ENCODE data around the gene CDK5.
"Not testable (repeated sequence)": the region's sequence is repeated elsewhere in the genome, so short reads cannot be mapped to it uniquely, and the experiment has no call there.

Gene CDK5

DNA sequence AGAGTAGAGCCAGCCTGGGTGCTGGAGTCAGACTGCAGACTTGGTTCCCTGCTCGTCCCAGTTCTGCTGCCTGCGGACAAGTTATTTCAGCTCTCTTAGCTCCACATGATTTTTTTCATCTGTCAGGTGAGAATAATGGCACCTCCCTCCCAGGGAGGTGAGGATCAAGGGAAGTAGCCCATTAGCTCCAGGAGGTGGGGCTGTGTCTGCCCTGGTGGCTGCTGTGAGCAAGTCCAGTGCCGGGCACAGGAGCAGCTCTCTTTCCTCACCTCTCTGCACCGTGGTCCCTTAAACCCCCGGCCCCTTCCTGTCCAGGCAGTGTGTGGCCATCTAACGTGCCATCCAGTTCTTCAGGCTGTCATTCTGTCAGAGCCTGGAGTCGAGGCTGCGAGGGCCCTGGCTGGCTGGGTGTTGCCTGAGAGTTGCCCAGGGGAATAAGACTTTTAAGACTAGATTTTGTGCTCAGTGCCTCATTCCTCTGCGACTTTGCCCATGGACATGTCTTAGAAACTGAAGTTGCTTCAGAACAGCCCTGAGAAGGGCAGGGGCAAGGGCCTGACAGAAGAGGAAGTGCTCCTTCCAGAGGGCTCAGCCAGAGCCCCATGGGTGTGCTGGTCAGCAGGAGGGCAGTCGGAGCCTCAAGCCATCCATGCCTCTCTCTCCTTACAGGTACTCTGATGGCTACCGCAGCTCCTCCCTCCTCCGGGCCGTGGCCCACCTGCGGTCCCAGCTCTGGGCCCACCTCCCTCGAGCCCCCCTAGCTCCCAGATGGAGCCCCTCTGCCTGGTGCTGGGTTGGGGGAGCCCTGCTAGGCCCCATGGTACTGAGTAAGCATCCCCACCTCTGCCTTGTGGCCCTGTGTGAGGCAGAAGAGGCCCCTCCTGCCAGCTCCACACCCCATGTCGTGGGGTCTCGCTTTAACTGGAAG is 24.5 kb downstream of the CDK5 start:
- no peak for DNase-seq

GRCh38 chr7:151031011-151031410 is 26.7 kb downstream of the CDK5 start:
- DNase-seq: no peak

DNA sequence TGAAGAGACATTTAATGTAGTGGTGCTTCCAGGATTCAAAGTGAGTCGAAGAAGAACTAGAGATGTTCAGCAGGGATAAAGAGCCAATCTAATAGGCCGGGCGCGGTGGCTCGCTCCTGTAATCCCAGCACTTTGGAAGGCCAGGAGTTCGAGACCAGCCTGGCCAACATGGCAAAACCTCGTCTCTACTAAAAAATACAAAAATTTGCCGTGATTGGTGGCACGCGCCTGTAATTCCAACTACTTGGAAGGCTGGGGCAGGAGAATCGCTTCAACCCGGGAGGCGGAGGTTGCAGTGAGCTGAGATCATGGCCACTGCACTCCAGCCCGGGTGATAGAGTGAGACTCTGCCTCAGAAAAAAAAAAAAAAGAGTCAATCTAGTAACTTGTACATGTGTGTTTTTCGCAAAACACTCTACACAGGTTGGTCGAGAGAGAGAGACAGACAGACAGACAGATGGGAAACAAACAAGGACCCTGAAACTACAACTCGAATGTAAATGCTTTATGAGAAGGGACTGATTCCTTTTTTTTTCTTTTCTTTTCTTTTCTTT is 28.7 kb downstream of the CDK5 start:
- DNase-seq: no peak

GRCh38 chr7:151028131-151028947 is 29.4 kb downstream of the CDK5 start, which contains the start of gene ABCB8:
Gene ABCB8, plus strand, starts transcription at chr7:151028450. Its CDS starts 66 bp downstream, at chr7:151028516.
- peak; percentile 98 for DNase-seq

DNA sequence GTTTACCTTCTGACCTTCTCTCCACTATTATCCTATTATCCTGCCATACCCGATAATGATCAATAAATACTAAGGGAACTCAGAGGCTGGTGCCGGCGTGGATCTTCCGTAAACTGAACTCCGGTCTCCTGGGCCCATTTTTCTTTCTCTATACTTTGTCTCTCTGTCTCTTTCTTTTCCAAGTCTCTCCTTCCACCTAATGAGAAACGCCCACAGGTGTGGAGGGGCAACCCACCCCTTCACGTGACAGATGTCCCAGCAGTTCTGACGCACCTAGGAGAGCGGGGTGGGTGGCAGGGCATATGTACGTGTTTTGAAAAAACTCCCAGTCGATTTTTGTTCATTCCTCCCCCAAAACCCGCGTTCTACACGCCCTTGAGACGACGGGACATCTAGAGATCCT is 30.0 kb downstream of the CDK5 start:
- DNase-seq: not testable (repeated sequence)

DNA sequence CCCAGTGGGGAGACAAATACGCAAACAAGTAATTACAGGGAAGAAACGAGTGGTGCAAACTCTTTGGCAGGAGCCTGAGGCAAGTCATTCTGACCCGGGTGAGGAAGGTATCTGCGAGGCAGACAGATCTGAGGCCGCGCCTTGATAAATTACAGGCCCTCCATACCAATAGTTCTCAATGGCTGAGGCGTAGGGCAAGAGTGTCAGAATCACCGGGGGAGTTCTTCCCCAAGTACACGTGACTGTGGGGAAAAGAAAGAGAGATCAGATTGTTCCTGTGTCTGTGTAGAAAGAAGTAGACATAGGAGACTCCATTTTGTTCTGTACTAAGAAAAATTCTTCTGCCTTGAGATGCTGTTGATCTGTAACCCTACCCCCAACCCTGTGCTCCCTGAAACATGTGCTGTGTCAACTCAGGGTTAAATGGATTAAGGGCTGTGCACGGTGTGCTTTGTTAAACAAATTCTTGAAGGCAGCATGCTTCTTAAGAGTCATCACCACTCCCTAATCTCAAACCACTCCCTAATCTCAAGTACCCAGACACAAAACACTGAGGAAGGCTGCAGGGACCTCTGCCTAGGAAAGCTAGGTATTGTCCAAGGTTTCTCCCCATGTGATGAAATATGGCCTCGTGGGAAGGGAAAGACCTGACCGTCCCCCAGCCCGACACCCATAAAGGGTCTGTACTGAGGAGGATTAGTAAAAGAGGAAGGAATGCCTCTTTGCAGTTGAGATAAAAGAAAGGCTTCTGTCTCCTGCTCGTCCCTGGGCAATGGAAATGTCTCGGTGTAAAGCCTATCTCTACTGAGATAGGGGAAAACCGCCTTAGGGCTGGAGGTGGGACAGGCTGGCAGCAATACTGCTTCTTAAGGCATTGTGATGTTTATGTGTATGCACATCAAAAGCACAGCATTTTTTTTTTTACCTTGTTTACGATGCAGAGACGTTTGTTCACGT is 30.6 kb downstream of the CDK5 start:
- DNase-seq: not testable (repeated sequence)

DNA sequence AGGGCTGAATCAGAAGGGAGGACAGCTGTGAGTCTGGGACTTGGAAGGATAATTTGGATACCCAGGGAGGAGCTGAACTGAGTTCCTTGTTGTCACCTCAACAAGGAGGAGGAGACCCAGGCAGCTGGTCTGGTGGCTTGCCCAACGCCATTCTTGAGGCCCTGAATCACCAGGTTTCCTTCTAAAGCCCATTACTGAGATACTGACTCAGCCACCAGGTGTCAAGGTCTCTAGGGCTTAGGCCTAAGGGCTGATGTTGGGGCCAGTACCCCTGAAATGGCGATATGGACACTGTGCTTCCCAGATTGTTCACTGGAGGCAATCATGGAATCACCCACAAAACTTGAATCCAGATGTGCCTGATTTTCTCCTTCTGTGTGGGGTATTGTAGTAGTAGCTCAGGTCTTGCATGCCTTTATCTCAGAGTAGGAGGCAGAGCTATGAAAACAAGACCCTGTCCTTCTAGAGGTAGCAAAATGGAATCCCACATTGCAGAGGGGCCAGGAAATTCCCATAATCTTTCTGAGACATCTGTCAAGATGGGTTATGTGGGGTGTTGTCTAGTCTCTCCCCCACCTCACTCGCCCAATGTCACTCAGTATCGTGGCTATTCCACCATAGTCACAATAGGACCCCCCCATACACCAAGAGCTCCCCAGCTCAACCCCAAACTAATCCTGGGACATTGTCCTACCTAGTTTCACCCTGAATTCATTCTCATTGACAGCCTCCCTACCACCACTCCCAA is 31.6 kb downstream of the CDK5 start:
- DNase-seq: no peak

DNA sequence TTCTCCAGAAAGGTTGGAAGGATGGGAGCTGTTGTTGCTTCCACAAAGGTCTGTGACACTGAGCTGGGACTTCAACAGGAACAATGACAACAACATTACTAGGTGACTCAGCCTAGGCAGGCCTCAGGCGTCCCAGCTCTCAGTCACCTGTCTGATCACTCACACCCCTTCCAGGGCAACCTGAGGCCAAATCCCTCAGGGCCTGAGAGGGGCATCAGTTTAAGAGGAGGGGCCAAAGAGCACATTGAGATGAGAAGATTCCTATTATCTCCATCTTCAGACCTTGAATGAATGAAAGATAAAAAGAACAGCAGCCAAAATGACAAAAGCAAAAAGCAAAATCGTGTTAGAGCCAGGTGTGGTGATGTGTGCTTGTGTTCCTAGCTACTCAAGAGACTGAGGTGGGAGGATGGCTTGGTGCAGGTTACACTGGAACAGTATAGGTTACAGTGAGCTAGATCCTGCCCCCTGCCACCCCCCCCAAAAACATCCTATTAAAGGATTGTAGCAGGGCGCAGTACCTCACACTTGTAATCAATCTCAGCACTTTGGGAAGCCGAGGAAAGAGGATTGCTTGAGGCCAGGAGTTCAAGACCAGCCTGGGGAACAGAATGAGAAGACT is 33.2 kb downstream of the CDK5 start, which contains the start of gene ATG9B:
ATG9B (minus strand) TSS at position 60 of the 622 bp plus-strand sequence. CDS start 71 bp downstream, outside the sequence.
- DNase-seq: no peak

DNA sequence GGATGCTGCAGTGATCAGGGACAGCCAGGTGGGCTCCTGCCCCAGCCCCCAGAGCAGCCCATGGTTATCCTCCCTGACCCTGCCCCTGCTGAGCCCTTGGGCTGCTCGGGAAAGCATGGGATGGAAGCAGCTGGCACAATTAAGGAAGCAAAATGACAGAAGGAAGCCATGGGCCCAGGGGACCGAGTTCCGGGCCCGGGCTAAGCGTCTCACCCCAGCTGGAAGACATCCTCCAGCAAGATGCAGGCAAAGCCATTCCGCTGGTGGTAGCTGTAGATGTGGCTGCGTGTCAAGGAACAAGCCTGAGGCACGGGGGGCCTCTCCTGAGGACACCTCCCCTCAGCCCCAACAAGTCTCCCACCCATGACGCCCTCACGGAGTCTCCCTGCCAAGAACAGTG is 34.5 kb downstream of the CDK5 start:
- no peak for DNase-seq

GRCh38 chr7:151020231-151020630 is 37.5 kb downstream of the CDK5 start:
- no peak for DNase-seq

DNA sequence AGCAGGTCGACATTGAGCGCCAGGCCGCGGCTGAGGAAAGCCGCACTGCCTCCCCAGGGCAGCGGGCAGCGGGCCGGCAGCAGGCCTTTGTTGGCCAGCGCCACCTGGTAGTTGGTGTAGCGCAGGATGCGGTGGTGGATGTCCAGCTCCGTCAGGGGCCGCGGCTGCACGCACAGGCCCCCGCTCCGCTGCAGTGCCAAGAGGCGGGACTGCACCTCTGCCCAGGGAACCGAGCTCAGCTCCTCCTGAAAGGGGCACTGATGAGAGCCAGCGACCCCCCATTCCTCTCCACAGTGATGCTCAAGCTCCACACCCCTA is 38.6 kb downstream of the CDK5 start:
- DNase-seq: no peak

DNA sequence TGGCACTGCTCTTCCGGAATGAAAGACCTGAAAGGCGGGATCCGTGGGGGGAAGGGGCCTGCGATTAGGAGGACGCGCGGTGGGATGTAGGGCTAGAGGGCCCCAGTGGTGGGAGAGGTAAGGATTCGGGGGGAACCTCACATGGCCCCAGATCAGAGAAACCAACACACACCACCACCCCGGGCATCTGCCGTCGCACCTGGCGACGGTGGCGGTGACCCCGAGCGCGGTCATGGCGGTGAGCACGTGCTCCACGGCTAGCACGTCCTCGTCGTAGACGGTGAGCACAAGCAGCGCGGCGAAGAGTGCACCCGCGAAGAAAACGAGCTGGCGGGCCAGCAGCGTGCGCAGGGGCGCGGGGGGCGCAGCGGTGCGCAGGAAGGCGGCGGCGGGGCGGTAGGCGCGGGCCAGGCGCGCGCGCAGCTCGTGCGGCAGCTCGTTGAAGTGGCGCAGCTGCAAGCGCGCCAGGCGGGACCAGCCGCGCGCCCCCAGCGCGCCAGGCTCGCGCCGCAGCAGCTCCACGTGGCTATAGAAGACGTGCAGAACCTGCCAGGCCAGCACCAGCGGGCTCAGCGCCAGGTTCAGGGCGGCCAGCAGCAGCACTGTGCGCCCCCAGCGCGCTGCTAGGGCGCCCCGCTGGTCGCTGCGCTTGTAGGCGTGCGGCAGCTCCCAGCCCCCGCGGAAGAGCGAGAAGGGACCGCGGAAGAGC is 39.1 kb downstream of the CDK5 start:
- DNase-seq: no peak

- peak; percentile 70 for DNase-seq
Observed at GRCh38 chr7:151017953-151018420, 39.7 kb downstream of the CDK5 start.

DNA sequence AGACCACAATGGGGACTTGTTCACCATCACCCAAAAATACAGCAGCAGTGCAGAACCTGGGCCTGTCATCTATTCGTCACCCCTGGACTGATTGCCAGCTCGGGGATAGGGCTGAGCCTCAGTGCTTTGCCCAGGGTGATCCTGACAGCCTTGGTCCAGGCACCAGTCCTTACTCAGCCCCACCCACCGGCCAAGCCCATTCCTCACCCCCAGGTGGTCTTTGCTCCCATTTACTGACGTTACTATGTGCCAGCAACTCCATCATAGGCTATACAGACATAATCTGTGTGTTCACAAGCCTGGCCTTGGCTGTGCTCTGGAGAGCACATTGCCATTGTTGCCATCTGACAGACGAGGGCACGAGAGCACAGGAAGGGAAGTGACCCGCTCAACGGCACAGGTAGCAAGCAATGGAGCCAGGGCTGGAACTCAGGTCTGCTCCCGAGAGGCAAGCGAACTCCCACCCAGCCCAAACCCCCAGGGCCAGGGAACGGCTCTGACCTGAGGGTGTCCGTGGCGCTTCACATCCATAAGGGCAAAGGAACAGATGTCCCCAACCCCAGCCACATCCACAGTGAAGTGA is 40.2 kb downstream of the CDK5 start:
- DNase-seq: no peak

DNA sequence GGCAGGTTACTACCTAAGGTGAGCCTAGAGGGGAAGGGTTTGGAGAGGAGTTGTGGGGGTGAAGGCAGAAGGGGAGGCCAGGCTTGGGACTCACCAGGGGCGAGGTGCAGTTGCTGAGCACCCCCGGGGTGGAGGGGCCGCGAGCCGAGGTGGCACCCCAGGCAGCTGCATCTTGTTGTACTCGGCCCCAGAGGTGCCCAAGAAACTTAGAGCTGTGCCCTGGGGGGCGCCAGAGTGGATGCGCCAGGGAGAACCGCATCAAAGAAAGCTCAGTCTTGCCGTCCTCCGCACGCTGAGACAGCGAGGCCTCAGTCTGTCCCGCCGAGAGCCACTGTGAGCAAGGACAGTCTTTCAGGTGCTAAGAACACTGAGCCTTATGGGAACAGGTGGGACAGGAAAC is 40.8 kb downstream of the CDK5 start:
- peak; percentile 8 for DNase-seq

- no peak for DNase-seq
Observed at GRCh38 chr7:151016505-151016904, 41.2 kb downstream of the CDK5 start.

GRCh38 chr7:151015967-151016366 is 41.7 kb downstream of the CDK5 start:
- no peak for DNase-seq

DNA sequence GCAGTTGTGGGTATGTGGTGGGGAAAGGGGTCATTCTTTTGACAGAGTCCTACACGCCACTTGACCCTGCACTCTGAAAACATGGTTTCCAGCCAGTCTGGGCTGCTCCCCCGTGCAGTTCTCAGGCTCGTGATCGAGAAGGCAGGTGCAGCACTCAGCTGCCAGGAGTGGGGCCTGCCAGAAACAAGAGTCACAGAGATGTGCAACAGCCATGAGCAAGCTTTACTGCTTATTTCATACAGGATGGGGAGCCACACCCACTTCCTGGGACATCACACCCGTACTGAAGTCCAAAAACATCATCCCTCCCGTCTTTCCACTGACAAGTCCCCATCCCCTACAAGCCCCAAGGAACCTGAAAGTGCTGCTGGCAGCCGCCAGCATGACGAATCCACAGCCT is 42.7 kb downstream of the CDK5 start:
- DNase-seq: no peak

- DNase-seq: peak; percentile 81
Observed at GRCh38 chr7:151013733-151014497, 43.8 kb downstream of the CDK5 start.

Measured in effector CD8-positive, alpha-beta T cell (primary cell).